Lower lobe of right lung (tissue), 2 donors: Measurements from ENCODE around the gene TIGAR. TPM values are rescaled to one million over a fixed set of nuclear protein-coding genes. Genes with fewer than 3 reads are reported as not detected.
A peak's percentile ranks its signal among the peaks of the same experiment; 100 is the strongest.

Experiments
- ATAC-seq, 2 donors: fragments of 200-7000 bp; cut with Tn5 transposase; one replicate each; pipeline ENCODE4 v1.9.1; 2020 to 2022; ENCODE audit warnings: mild to moderate bottlenecking in 2 of 2, moderate library complexity in 2 of 2
- DNase-seq: peaks from one replicate; pipeline ENCODE4 v3.0.0-alpha.2; 2020
- H3K27ac ChIP-seq: fragments of 200-600 bp; one replicate; pipeline ENCODE4 v1.8.0; 2022
- H3K27me3 ChIP-seq: fragments of 200-600 bp; one replicate; pipeline ENCODE4 v1.8.0; 2022; ENCODE audit warnings: low read depth
- H3K36me3 ChIP-seq: fragments of 200-600 bp; one replicate; pipeline ENCODE4 v1.8.0; 2022; ENCODE audit warnings: mild to moderate bottlenecking
- H3K4me1 ChIP-seq: fragments of 200-600 bp; one replicate; pipeline ENCODE4 v1.8.0; 2022
- H3K4me3 ChIP-seq: fragments of 200-600 bp; one replicate; pipeline ENCODE4 v1.8.0; 2022; ENCODE audit warnings: mild to moderate bottlenecking
- H3K9me3 ChIP-seq: fragments of 200-600 bp; one replicate; pipeline ENCODE4 v1.8.0; 2022
- CTCF ChIP-seq: fragments of 200-600 bp; IDR thresholded peaks from one replicate; pipeline ENCODE4 v1.8.0; 2022; ENCODE audit warnings: antibody characterized with exemption, mild to moderate bottlenecking
- intact Hi-C: fragments of 100-400 bp; cut with DNase I; formaldehyde crosslinking; loops from one replicate; pipeline ENCODE4 v1.11.0; 2022
- total RNA-seq: library from RNA; stranded (reverse); fragmentation: NEBNext Ultra II Directional; extraction: Animal tissue kit (Norgen Biotek cat#: 25700); gene quantifications from one replicate; pipeline ENCODE4 v1.2.1, GENCODE V29; 2021
- donor health status: DM: no; HTN: yes; CAD: no; lungs with severe emphysema.

TIGAR gene
- total RNA-seq, 1 donor from 2014 or later: 18.6 TPM

DNA sequence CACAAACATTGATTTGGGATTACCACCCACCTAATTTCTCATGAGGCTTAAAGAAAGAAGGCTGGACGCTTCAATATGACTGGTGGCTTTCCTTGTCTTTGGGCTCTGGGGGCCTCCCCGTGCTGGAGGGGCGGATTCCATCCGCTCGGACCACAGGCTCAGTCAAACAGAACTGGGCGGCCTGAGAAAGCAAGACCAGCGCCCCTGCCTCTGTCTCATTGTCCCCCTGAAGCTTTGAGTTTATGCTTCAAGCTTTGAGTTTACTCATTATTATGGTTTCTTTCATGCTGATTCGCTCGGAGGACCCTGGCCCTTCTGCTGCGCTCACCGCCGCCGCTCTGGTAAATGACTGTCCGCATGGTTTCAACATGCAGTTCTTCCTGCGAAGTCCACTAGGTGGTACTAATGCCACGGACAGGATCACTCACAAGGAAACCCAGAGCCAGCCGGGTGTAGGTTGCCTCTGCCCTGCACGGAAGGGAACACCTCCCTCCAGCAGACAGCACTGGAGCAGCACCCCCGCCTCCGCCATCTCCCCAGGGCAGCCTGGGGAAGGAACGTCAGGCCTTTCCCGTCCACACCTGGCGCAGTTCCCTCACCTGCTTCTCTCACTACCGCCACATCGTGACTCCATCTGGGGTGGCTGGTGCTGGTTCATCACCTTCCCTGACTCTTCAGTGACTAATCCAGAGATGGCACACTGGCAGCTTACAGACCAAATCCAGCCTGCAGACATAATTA lies 13.2 kb upstream of the TIGAR start:
- Histone ChIP-seq H3K36me3 (peaks cover 25% of the 10 kb centered on the region), H3K27me3 (no peaks in the 10 kb centered on the region), H3K4me3 (peak overlapping the region; percentile 17), H3K9me3 (no peaks in the 10 kb centered on the region), H3K27ac (no peak overlapping the region), H3K4me1 (no peaks in the 10 kb centered on the region)
- peak; percentile 89 to 90 for ATAC-seq
- DNase-seq: peak; percentile 67
- peak; percentile 68 for TF ChIP-seq CTCF
- intact Hi-C loops: no loop called here

GRCh38 chr12:4308334-4308950 lies 12.6 kb upstream of the TIGAR start:
- no peak overlapping the region for H3K4me3 ChIP-seq
- no peak for ATAC-seq
- intact Hi-C loops: no loop called here

GRCh38 chr12:4311776-4312175 lies 9.2 kb upstream of the TIGAR start:
- no peak overlapping the region for H3K27ac ChIP-seq
- no peaks in the 10 kb centered on the region for H3K9me3 ChIP-seq
- H3K4me3 ChIP-seq: no peak overlapping the region
- no peak for DNase-seq
- no peak for ATAC-seq
- no peaks in the 10 kb centered on the region for H3K36me3 ChIP-seq
- H3K27me3 ChIP-seq: no peaks in the 10 kb centered on the region
- H3K4me1 ChIP-seq: no peaks in the 10 kb centered on the region
- intact Hi-C loops: no loop called here
- TF ChIP-seq CTCF: no peak

More at GRCh38 chr12:4308334-4308950, 12.6 kb upstream of the TIGAR start:
- peaks cover 21% of the 10 kb centered on the region for H3K36me3 ChIP-seq
- no peak for TF ChIP-seq CTCF
- no peak for DNase-seq
- no peaks in the 10 kb centered on the region for H3K27me3 ChIP-seq
- H3K4me1 ChIP-seq: no peaks in the 10 kb centered on the region
- H3K27ac ChIP-seq: no peak overlapping the region
- no peaks in the 10 kb centered on the region for H3K9me3 ChIP-seq

DNA sequence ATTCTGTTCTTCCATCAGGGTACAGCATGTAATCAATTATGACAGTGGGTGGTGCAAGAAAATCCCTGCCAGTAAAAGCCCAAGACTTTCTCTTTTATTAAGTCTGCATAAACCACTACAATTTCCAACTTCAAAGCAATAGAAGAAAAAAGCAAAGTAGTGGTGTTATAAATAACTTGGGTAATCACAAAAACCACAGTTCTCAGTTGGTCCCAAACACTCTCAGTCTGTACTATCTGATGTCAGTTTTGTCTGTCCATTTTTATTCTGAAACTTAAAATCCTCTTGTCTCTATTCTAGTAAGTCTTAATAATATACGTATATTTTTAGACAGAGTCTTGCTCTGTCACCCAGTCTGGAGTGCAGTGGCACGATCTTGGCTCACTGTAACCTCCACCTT lies 8.8 kb upstream of the TIGAR start:
- H3K4me1 ChIP-seq: no peaks in the 10 kb centered on the region
- TF ChIP-seq CTCF: no peak
- intact Hi-C loops: no loop called here
- no peaks in the 10 kb centered on the region for H3K36me3 ChIP-seq
- H3K27me3 ChIP-seq: no peaks in the 10 kb centered on the region
- H3K9me3 ChIP-seq: no peaks in the 10 kb centered on the region
- H3K27ac ChIP-seq: no peak overlapping the region
- DNase-seq: no peak
- ATAC-seq: no peak
- no peak overlapping the region for H3K4me3 ChIP-seq

DNA sequence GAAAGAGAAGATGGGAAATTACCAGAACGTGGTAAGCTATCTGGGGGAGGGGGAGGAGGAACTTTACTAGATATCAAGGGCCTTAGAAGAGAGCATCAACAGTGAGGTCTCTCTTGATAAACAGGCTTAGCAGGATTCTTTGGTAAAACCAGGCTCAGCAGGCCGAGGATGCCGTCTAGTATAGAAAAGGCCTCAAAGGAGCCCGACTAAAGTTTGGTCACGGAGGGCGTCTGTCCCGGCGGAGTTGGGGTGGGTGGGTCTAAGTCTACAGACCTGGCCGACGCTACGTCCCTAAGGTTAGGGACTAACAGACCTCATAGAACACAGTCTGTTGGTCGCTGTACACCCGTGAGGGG lies 538 bp upstream of the TIGAR start:
- no peak for DNase-seq
- intact Hi-C loops: no loop called here
- Histone ChIP-seq H3K4me3 (peak overlapping the region; percentile 96), H3K27ac (peak overlapping the region; percentile 97), H3K9me3 (no peaks in the 10 kb centered on the region), H3K36me3 (peaks cover 7% of the 10 kb centered on the region), H3K27me3 (no peaks in the 10 kb centered on the region), H3K4me1 (peaks cover 26% of the 10 kb centered on the region)
- ATAC-seq: peak; percentile 56 to 60
- no peak for TF ChIP-seq CTCF
